ENCODE measurements around the gene NME9. TPM values are rescaled to one million over a fixed set of nuclear protein-coding genes. Genes with fewer than 3 reads are reported as not detected.

The NME9 gene
- total and polyA plus RNA-seq, 7 donors, result 0.23 TPM; not detected in 6

DNA sequence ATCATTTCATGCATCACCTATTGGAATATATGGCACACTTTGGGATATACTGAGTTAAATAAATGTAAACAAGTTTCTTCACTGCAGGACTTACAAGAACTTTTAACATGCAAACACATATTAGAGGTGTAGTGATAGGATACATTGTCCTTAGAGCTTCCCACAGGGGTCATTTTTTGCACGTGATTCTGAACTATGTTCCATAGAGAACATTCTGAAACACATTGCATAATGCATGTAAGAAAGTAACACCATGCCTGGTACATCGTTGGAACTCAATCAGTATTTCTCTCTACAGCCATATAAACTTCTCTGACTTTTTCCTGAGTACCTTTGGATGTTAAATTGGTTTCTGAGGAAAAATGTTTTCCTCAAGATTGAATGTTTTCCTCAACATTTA lies 47.0 kb upstream of the NME9 start:
- H3K4me3 ChIP-seq, result no peak overlapping the region
- H3K27ac ChIP-seq, result peak overlapping the region in 1 of 4 donors; percentile 15
- no peaks in the 10 kb centered on the region for H3K9me3 ChIP-seq
- intact Hi-C loops (cut with DNase I), result no loop called here
- peaks cover 0 to 30% (median 16%) of the 10 kb centered on the region in 4 donors for H3K4me1 ChIP-seq
- TF ChIP-seq CTCF (IDR thresholded peaks at IDR 0.05), result no peak
- no peak for TF ChIP-seq EP300 (IDR thresholded peaks at IDR 0.05)
- TF ChIP-seq POLR2A (IDR thresholded peaks at IDR 0.05), result no peak
- TF ChIP-seq POLR2AphosphoS5 (IDR thresholded peaks at IDR 0.05), result no peak
- H3K27me3 ChIP-seq, result no peaks in the 10 kb centered on the region
- no peak for DNase-seq
- 76 to 83% methylated on average over 2 of the region's 2 CpGs for WGBS, 2 donors
- peaks cover 0 to 21% (median 2%) of the 10 kb centered on the region in 4 donors for H3K36me3 ChIP-seq

GRCh38 chr3:138375447-138375846 lies 45.8 kb upstream of the NME9 start:
- Histone ChIP-seq H3K36me3 (peaks cover 0 to 21% (median 2%) of the 10 kb centered on the region in 4 donors), H3K9me3 (no peaks in the 10 kb centered on the region), H3K27me3 (no peaks in the 10 kb centered on the region), H3K4me3 (no peak overlapping the region), H3K27ac (no peak overlapping the region), H3K4me1 (peaks cover 0 to 19% (median 7%) of the 10 kb centered on the region in 4 donors)
- intact Hi-C loops (cut with DNase I), result no loop called here
- WGBS, 2 donors, result 75 to 77% methylated on average over 4 of the region's 4 CpGs
- no peak for TF ChIP-seq POLR2A (IDR thresholded peaks at IDR 0.05)
- peak; percentile 22 for DNase-seq

DNA sequence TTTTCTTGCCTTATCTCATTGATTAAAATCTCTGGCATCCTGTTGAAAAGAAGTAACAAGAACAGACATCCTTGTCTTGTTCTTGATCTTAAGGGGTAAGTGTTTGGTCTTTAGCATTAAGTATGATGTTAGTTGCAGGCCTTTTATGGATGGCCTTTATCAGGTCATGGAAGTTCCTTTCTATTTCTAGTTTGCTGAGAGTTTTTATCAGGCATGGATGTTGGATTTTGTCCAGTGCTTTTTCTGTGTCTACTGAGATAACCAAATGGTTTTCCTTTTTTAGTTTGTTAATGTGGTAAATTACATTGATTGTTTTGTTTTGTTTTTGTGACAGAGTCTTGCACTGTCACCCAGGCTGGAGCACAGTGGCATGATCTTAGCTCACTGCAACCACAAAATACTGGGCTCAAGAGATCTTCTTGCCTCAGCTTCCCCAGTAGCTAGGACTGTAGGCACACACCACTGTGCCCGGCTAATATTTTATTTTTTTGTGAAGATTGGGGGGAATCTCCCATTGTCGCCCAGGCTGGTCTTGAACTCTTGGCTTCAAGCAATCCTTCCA lies 45.0 kb upstream of the NME9 start:
- peak; percentile 1 for DNase-seq
- WGBS, 2 donors, result 46 to 77% methylated on average over 2 of the region's 2 CpGs
- intact Hi-C loops (cut with DNase I), result no loop called here
- no peaks in the 10 kb centered on the region for H3K27me3 ChIP-seq
- peaks cover 0 to 21% (median 2%) of the 10 kb centered on the region in 4 donors for H3K36me3 ChIP-seq
- H3K4me3 ChIP-seq, result no peak overlapping the region
- H3K4me1 ChIP-seq, result peaks cover 0 to 19% (median 7%) of the 10 kb centered on the region in 4 donors
- TF ChIP-seq POLR2A (IDR thresholded peaks at IDR 0.05), result no peak
- no peak for TF ChIP-seq EP300 (IDR thresholded peaks at IDR 0.05)
- TF ChIP-seq POLR2AphosphoS5 (IDR thresholded peaks at IDR 0.05), result no peak
- no peak for TF ChIP-seq CTCF (IDR thresholded peaks at IDR 0.05)
- no peak overlapping the region for H3K27ac ChIP-seq
- H3K9me3 ChIP-seq, result no peaks in the 10 kb centered on the region

DNA sequence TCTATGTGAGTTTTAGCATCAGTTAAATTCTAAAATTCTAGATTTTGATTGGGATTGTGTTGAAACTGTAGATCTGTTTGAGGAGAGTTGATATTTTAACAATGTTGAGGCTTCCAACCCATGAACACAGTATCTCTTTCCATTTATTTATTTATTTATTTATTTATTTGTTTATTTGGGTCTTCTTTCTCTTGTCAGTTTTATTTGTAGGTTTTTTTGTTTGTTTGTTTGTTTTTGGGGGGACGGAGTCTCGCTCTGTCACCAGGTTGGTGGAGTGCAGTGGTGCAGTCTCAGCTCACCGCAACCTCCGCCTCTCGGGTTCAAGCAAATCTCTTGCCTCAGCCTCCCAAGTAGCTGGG lies 44.1 kb upstream of the NME9 start:
- intact Hi-C loops (cut with DNase I), result no loop called here
- WGBS, 2 donors, result 96 to 98% methylated on average over 5 of the region's 5 CpGs
- peaks cover 0 to 28% (median 7%) of the 10 kb centered on the region in 4 donors for H3K4me1 ChIP-seq
- TF ChIP-seq POLR2A (IDR thresholded peaks at IDR 0.05), result no peak
- TF ChIP-seq POLR2AphosphoS5 (IDR thresholded peaks at IDR 0.05), result no peak
- no peak for TF ChIP-seq CTCF (IDR thresholded peaks at IDR 0.05)
- no peak for TF ChIP-seq EP300 (IDR thresholded peaks at IDR 0.05)
- no peaks in the 10 kb centered on the region for H3K27me3 ChIP-seq
- no peaks in the 10 kb centered on the region for H3K9me3 ChIP-seq
- no peak overlapping the region for H3K4me3 ChIP-seq
- H3K36me3 ChIP-seq, result peaks cover 0 to 20% (median 2%) of the 10 kb centered on the region in 4 donors
- no peak overlapping the region for H3K27ac ChIP-seq
- DNase-seq, result no peak

- no peaks in the 10 kb centered on the region for H3K9me3 ChIP-seq
- DNase-seq, result no peak
- H3K4me3 ChIP-seq, result no peak overlapping the region
- H3K27ac ChIP-seq, result no peak overlapping the region
- 88 to 94% methylated on average over 7 of the region's 7 CpGs for WGBS, 2 donors
- intact Hi-C loops (cut with DNase I), result no loop called here
- peaks cover 0 to 15% (median 2%) of the 10 kb centered on the region in 4 donors for H3K36me3 ChIP-seq
- TF ChIP-seq EP300 (IDR thresholded peaks at IDR 0.05), result no peak
- no peak for TF ChIP-seq POLR2AphosphoS5 (IDR thresholded peaks at IDR 0.05)
- peaks cover 0 to 31% (median 7%) of the 10 kb centered on the region in 4 donors for H3K4me1 ChIP-seq
- no peaks in the 10 kb centered on the region for H3K27me3 ChIP-seq
These were observed 43.6 kb upstream of the NME9 start for GRCh38 chr3:138373087-138373735.

All from sigmoid colon (tissue), 7 donors.